Measurements from ENCODE around the gene CD300LG.

GRCh38 chr17:43909537-43910231 lies 62.7 kb downstream of the CD300LG start:
- TF ChIP-seq CTCF (IDR thresholded peaks at IDR 0.05) (no peak), POLR2A (IDR thresholded peaks at IDR 0.05) (no peak)

Data from adrenal gland (tissue), 5 donors.